Measurements from ENCODE around the gene BCL11B. TPM values are rescaled to one million over a fixed set of nuclear protein-coding genes. Genes with fewer than 3 reads are reported as not detected.

BCL11B gene
- total RNA-seq, 2 donors from 2014 or later: 12.9 to 27.6 TPM

GRCh38 chr14:99148861-99149610 is 123.0 kb downstream of the BCL11B start:
- Mint-ChIP-seq H3K4me3 (no peak overlapping the region), H3K27ac (no peak overlapping the region), H3K9me3 (no peaks in the 10 kb centered on the region), H3K4me1 (ENCODE audit: low read depth in 2 of 2) (peaks cover 2 to 4% of the 10 kb centered on the region in 2 donors), H3K36me3 (no peaks in the 10 kb centered on the region), H3K27me3 (peaks cover 0 to 10% of the 10 kb centered on the region in 2 donors)
- DNase-seq (ENCODE audit: low spot score): peak; percentile 40
- ATAC-seq: no peak

- Mint-ChIP-seq H3K27ac (no peak overlapping the region), H3K27me3 (peaks cover 0 to 10% of the 10 kb centered on the region in 2 donors), H3K36me3 (no peaks in the 10 kb centered on the region), H3K9me3 (no peaks in the 10 kb centered on the region), H3K4me3 (no peak overlapping the region), H3K4me1 (ENCODE audit: low read depth in 2 of 2) (peaks cover 3 to 5% of the 10 kb centered on the region in 2 donors)
- DNase-seq (ENCODE audit: low spot score) (peak; percentile 59), ATAC-seq (no peak)
These were observed 123.9 kb downstream of the BCL11B start for GRCh38 chr14:99148131-99148530.

DNA sequence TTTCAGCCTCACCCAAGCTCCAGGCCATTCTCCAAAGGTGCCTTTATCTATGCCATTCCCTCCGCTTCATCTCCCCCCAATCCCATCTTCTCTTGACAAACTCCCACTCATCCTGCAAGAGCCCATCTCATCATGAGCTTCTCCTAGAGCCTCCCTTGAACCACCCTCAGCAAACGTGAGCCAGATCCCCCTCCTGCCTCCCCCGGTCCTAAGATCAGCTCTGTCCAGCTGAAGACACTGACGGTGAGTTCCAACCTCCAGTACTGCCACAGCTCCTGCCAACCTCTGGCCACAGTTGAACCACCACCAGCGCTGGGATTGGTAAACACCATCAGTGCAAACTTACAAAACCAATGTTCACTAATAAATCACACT is 124.6 kb downstream of the BCL11B start:
- Mint-ChIP-seq H3K36me3 (no peaks in the 10 kb centered on the region), H3K27me3 (peaks cover 0 to 10% of the 10 kb centered on the region in 2 donors), H3K4me3 (no peak overlapping the region), H3K4me1 (ENCODE audit: low read depth in 2 of 2) (peaks cover 3 to 5% of the 10 kb centered on the region in 2 donors), H3K27ac (no peak overlapping the region), H3K9me3 (no peaks in the 10 kb centered on the region)
- DNase-seq (ENCODE audit: low spot score): peak; percentile 46
- no peak for ATAC-seq

DNA sequence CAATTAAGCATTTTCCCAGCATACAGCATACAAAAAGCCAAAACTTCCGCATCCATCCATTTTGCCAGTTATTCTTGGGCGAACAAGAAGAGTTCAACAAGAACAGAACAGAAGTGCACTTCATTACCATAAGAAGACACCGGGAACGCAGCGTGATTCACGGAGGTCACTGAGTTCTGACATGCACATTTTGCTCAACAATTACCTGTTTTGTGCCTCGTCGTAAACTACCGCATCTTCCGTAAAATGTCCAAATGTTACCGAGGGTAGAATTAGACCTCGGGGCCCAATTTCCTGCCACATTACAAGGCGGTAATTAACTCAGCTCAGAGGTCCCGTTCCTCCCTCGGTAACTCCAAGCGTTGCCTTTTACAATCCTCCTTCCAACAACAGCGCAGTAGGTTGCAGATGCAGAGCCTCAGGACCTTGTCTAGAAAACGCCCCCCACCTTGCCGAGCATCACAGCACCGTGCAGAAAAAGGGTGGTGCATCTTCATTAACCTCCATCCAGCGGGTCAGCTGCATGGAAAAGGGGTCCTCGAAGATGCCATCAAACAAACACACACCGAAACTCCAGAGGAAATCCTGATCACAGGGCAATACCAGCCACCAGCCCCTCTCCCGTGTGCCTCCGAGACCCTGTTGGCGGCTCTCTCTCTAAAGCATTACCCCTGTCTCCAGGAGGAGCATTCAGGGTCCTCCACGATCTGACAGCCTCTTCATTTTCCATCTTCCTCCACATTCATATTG is 125.2 kb downstream of the BCL11B start:
- no peaks in the 10 kb centered on the region for H3K9me3 Mint-ChIP-seq
- no peak for DNase-seq (ENCODE audit: low spot score)

GRCh38 chr14:99145307-99145706 is 126.7 kb downstream of the BCL11B start:
- no peak overlapping the region for H3K27ac Mint-ChIP-seq
- no peak for DNase-seq (ENCODE audit: low spot score)
- ATAC-seq: no peak
- no peaks in the 10 kb centered on the region for H3K9me3 Mint-ChIP-seq
- H3K36me3 Mint-ChIP-seq: no peaks in the 10 kb centered on the region
- peaks cover 0 to 5% of the 10 kb centered on the region in 2 donors for H3K27me3 Mint-ChIP-seq
- H3K4me3 Mint-ChIP-seq: no peak overlapping the region
- peaks cover 3 to 5% of the 10 kb centered on the region in 2 donors for H3K4me1 Mint-ChIP-seq (ENCODE audit: low read depth in 2 of 2)

More for the DNA sequence above, 125.2 kb downstream of the BCL11B start:
- H3K4me3 Mint-ChIP-seq: no peak overlapping the region
- no peak for ATAC-seq
- no peaks in the 10 kb centered on the region for H3K36me3 Mint-ChIP-seq
- H3K4me1 Mint-ChIP-seq (ENCODE audit: low read depth in 2 of 2): peaks cover 3 to 5% of the 10 kb centered on the region in 2 donors
- peaks cover 0 to 8% of the 10 kb centered on the region in 2 donors for H3K27me3 Mint-ChIP-seq
- H3K27ac Mint-ChIP-seq: no peak overlapping the region

GRCh38 chr14:99143793-99144192 is 128.2 kb downstream of the BCL11B start:
- H3K27me3 Mint-ChIP-seq: peaks cover 0 to 2% of the 10 kb centered on the region in 2 donors
- ATAC-seq: no peak
- no peak for DNase-seq (ENCODE audit: low spot score)
- H3K36me3 Mint-ChIP-seq: no peaks in the 10 kb centered on the region
- H3K9me3 Mint-ChIP-seq: no peaks in the 10 kb centered on the region
- no peak overlapping the region for H3K27ac Mint-ChIP-seq
- H3K4me3 Mint-ChIP-seq: no peak overlapping the region
- H3K4me1 Mint-ChIP-seq (ENCODE audit: low read depth in 2 of 2): peaks cover 5 to 6% of the 10 kb centered on the region in 2 donors

DNA sequence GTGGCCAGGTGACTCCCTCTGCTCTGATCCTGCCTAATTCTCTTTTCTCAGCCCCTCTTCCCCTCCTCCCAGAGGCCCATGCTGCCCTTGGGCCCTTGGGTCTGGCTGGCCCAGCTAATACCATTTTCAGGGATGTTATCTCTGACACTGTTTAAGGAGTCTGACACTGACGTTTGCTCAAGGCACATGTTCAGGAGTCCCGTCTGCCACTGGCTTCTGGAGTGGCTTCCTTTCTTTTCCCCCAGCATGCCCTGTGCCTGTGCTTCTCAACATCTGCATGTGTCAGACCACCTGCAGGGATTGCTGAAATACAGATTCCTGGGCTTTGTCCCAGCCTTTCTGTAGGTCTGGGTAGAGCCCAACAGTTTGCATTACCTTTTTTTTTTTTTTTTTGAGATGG is 128.9 kb downstream of the BCL11B start:
- DNase-seq (ENCODE audit: low spot score) (no peak), ATAC-seq (no peak)
- Mint-ChIP-seq H3K27me3 (no peaks in the 10 kb centered on the region), H3K36me3 (no peaks in the 10 kb centered on the region), H3K4me1 (ENCODE audit: low read depth in 2 of 2) (peaks cover 10 to 13% of the 10 kb centered on the region in 2 donors), H3K27ac (no peak overlapping the region), H3K9me3 (no peaks in the 10 kb centered on the region), H3K4me3 (no peak overlapping the region)

- H3K4me3 Mint-ChIP-seq: no peak overlapping the region
- H3K27me3 Mint-ChIP-seq: no peaks in the 10 kb centered on the region
- H3K36me3 Mint-ChIP-seq: no peaks in the 10 kb centered on the region
- DNase-seq (ENCODE audit: low spot score): peak; percentile 54
- H3K4me1 Mint-ChIP-seq (ENCODE audit: low read depth in 2 of 2): peaks cover 21 to 23% of the 10 kb centered on the region in 2 donors
- H3K9me3 Mint-ChIP-seq: no peaks in the 10 kb centered on the region
- ATAC-seq: no peak
- H3K27ac Mint-ChIP-seq: no peak overlapping the region
These were observed 130.8 kb downstream of the BCL11B start for GRCh38 chr14:99141236-99141635.

DNA sequence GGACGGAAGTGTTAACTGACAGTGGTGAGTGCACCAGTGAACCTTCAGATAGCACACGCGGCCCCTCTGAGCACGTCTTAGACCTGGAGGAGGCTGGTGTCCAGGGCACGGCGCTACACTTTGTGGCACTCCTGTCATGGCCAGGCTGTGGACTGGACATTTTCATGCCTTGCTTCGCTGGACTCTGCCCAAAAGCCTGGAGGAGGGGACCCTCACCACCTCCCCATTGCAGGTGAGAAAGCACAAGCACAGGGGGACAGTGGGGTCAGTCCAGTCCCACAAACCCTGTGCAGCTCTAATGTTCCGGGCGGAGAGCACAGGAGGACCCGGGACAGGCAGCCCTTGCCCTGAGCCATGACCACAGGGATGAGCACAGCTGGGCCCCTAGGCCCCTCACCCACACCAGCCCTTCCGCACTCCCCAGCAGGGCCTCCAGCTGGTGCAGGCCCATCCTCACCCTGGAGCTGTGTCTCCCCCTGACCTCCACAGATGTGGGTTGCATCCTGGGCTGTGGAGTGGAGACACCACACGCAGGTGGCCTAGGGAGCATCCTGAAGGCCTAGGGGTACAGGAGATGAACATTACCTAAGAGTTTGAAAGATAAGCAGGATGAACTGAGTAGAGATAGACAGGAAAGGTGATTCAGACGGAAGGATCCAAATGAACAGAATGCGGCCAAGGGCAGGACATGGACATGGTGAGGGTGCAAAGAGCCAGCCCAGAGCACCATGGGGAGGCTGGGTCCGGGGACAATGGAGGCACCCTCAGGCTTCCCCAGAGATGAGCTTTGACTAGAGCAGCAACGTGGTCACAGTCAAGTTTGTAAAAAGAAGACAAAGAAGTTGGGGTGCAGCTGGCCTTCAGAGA is 132.8 kb downstream of the BCL11B start:
- Mint-ChIP-seq H3K27me3 (no peaks in the 10 kb centered on the region), H3K4me3 (no peak overlapping the region), H3K27ac (no peak overlapping the region), H3K4me1 (ENCODE audit: low read depth in 2 of 2) (peaks cover 19 to 23% of the 10 kb centered on the region in 2 donors), H3K9me3 (no peaks in the 10 kb centered on the region), H3K36me3 (no peaks in the 10 kb centered on the region)
- DNase-seq (ENCODE audit: low spot score) (peak; percentile 47), ATAC-seq (peak in 1 of 2 donors; percentile 18)

- peak overlapping the region; percentile 46 for H3K4me3 Mint-ChIP-seq
- H3K4me1 Mint-ChIP-seq (ENCODE audit: low read depth in 2 of 2): peaks cover 16 to 20% of the 10 kb centered on the region in 2 donors
These were observed 134.0 kb downstream of the BCL11B start for GRCh38 chr14:99137913-99138571.

GRCh38 chr14:99137001-99137700 is 134.8 kb downstream of the BCL11B start:
- no peak for ATAC-seq
- Mint-ChIP-seq H3K4me3 (no peak overlapping the region), H3K27ac (peak overlapping the region in 1 of 2 donors; percentile 22), H3K27me3 (no peaks in the 10 kb centered on the region), H3K4me1 (ENCODE audit: low read depth in 2 of 2) (peaks cover 16 to 20% of the 10 kb centered on the region in 2 donors), H3K9me3 (no peaks in the 10 kb centered on the region), H3K36me3 (no peaks in the 10 kb centered on the region)
- DNase-seq (ENCODE audit: low spot score): peak; percentile 45

More at GRCh38 chr14:99137913-99138571, 134.0 kb downstream of the BCL11B start:
- ATAC-seq (no peak), DNase-seq (ENCODE audit: low spot score) (peak; percentile 53)
- H3K36me3 Mint-ChIP-seq: no peaks in the 10 kb centered on the region
- no peaks in the 10 kb centered on the region for H3K27me3 Mint-ChIP-seq
- peak overlapping the region in 1 of 2 donors; percentile 22 for H3K27ac Mint-ChIP-seq
- H3K9me3 Mint-ChIP-seq: no peaks in the 10 kb centered on the region

- no peaks in the 10 kb centered on the region for H3K9me3 Mint-ChIP-seq
- H3K36me3 Mint-ChIP-seq: no peaks in the 10 kb centered on the region
- peaks cover 16 to 20% of the 10 kb centered on the region in 2 donors for H3K4me1 Mint-ChIP-seq (ENCODE audit: low read depth in 2 of 2)
- no peak for DNase-seq (ENCODE audit: low spot score)
- no peak overlapping the region for H3K27ac Mint-ChIP-seq
- no peak for ATAC-seq
- no peak overlapping the region for H3K4me3 Mint-ChIP-seq
- H3K27me3 Mint-ChIP-seq: no peaks in the 10 kb centered on the region
These were observed 135.6 kb downstream of the BCL11B start for GRCh38 chr14:99136401-99136800.

DNA sequence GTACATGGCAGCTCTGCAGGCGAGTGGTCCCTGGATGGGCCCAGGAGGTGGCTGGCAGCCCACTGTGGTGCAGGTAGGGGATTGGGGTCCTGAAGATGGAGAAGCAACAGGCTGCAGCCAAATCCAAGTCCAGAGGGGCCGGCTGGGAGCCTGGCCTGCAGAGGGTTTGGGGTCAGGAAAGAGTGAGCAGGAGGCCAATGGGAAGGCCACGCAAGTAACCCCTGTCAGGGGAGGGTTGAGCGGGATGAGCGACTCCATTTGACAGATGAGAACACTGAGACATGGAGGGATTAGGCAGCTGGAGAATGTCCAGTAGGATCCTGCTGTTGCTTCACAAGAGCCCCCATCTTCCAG is 136.0 kb downstream of the BCL11B start:
- no peaks in the 10 kb centered on the region for H3K9me3 Mint-ChIP-seq
- H3K27me3 Mint-ChIP-seq: no peaks in the 10 kb centered on the region
- no peak overlapping the region for H3K27ac Mint-ChIP-seq
- DNase-seq (ENCODE audit: low spot score) (no peak), ATAC-seq (no peak)
- H3K4me3 Mint-ChIP-seq: no peak overlapping the region
- H3K36me3 Mint-ChIP-seq: no peaks in the 10 kb centered on the region
- peaks cover 16 to 20% of the 10 kb centered on the region in 2 donors for H3K4me1 Mint-ChIP-seq (ENCODE audit: low read depth in 2 of 2)

Measured in natural killer cell treated with Interleukin-12 subunit alpha and Interleukin-12 subunit beta and Interleukin-15 and Interleukin-18, amount 100 ng/mL, for 72 hours (primary cell).